Panc1 (cell line): ENCODE results near the gene HHAT. TPM values are rescaled to one million over a fixed set of nuclear protein-coding genes. Genes with fewer than 3 reads are reported as not detected.

Source experiments
- ATAC-seq: fragments of 200-7000 bp; cut with Tn5 transposase; 2 replicates; pipeline ENCODE4 v1.9.1; 2020; ENCODE audit warnings: mild to moderate bottlenecking, moderate library complexity
- BruUV-seq: library from RNA; stranded (reverse); fragments of 400-500 nt; replicated peaks from 2 replicates; lab custom pipeline; 2021; lab: Mats Ljungman, UMichigan
- CTCF ChIA-PET: fragments of 300-600 bp; sonication (Branson Sonifier 250); formaldehyde crosslinking; loops from one replicate; lab custom pipeline; 2022; ENCODE audit warnings: antibody characterized with exemption; lab: Charles Lee
- POLR2A ChIA-PET: fragments of 300-600 bp; sonication (Branson Sonifier 250); formaldehyde crosslinking; loops from one replicate; lab custom pipeline; 2022; ENCODE audit warnings: antibody characterized with exemption; lab: Charles Lee
- DNase-seq: peaks from one replicate; pipeline ENCODE4 v3.0.0-alpha.2; 2010; ENCODE audit warnings: low read depth, low spot score
- H3K27ac ChIP-seq: 2 replicates; pipeline ENCODE4 v1.5.1; 2011; ENCODE audit warnings: mild to moderate bottlenecking, low read length, inconsistent platforms
- H3K27me3 ChIP-seq: fragments of 200-500 bp; sonication (Bioruptor generic); 2 replicates; pipeline ENCODE4 v1.6.0; 2014; ENCODE audit warnings: low read length, inconsistent platforms; ENCODE audit not compliant: control insufficient read depth, insufficient read depth
- H3K36me3 ChIP-seq: fragments of 200-500 bp; sonication (Bioruptor generic); 2 replicates; pipeline ENCODE4 v1.5.1; 2014; ENCODE audit warnings: inconsistent platforms, mild to moderate bottlenecking, low read length, moderate library complexity; ENCODE audit not compliant: control insufficient read depth, insufficient read depth
- H3K4me1 ChIP-seq: 2 replicates; pipeline ENCODE4 v1.5.1; 2011; ENCODE audit warnings: inconsistent platforms, mild to moderate bottlenecking, low read length, moderate library complexity; ENCODE audit not compliant: control insufficient read depth, insufficient read depth
- H3K4me3 ChIP-seq, 2 experiments: 2 replicates each; pipeline ENCODE4 v1.5.1; 2011 to 2012; ENCODE audit warnings: low read depth in 2 of 2, low read length in 2 of 2, mild to moderate bottlenecking in 2 of 2, inconsistent platforms in 1 of 2, moderate library complexity in 1 of 2
- H3K9me3 ChIP-seq: fragments of 200-500 bp; sonication (Bioruptor generic); 2 replicates; pipeline ENCODE4 v1.5.1; 2014; ENCODE audit warnings: low read depth, mild to moderate bottlenecking, inconsistent platforms, low read length, moderate library complexity; ENCODE audit not compliant: control insufficient read depth, insufficient read depth
- POLR2AphosphoS5 ChIP-seq: IDR thresholded peaks from 2 replicates; pipeline ENCODE4 v1.6.1; 2012; ENCODE audit warnings: mild to moderate bottlenecking, low read depth, low read length, moderate library complexity
- SIN3A ChIP-seq: IDR thresholded peaks from 2 replicates; pipeline ENCODE4 v1.6.1; 2012; ENCODE audit warnings: low read depth, mild to moderate bottlenecking, low read length, moderate library complexity, borderline replicate concordance; ENCODE audit not compliant: insufficient read depth
- TCF7L2 ChIP-seq: IDR thresholded peaks from 2 replicates; pipeline ENCODE4 v1.6.1; 2011; ENCODE audit warnings: mild to moderate bottlenecking, low read depth, low read length, inconsistent platforms
- in situ Hi-C: cut with HindIII; loops from 2 replicates; pipeline ENCODE4 v1.10.0; 2016; ENCODE audit warnings: low sequenced_read_pairs, low pct_unique_long_range_greater_than_20kb
- intact Hi-C: fragments of 100-400 bp; cut with micrococcal nuclease; formaldehyde crosslinking; loops from one replicate; pipeline ENCODE4 v1.10.0; 2022; ENCODE audit not compliant: unreplicated experiment
- total RNA-seq: library from RNA; stranded (reverse); gene quantifications from one replicate; pipeline ENCODE4 v1.2.1, GENCODE V29; 2021; ENCODE audit not compliant: unreplicated experiment
- TF ChIP-seq, protein P1 (sequence below), 2 experiments: IDR thresholded peaks; 2 replicates each; pipeline ENCODE4 v1.6.1; 2011 to 2012; ENCODE audit warnings: low read depth in 2 of 2, control low read depth in 1 of 2, low read length in 1 of 2, mild to moderate bottlenecking in 1 of 2, moderate library complexity in 1 of 2; ENCODE audit not compliant: insufficient read depth in 1 of 2
- TF ChIP-seq, protein P2 (sequence below): fragments of 450-650 bp; IDR thresholded peaks from 2 replicates; pipeline ENCODE4 v1.5.1; 2017; ENCODE audit warnings: mild to moderate bottlenecking

HHAT gene
- total RNA-seq, 1 experiment from 2014 or later = 2.3 TPM

DNA sequence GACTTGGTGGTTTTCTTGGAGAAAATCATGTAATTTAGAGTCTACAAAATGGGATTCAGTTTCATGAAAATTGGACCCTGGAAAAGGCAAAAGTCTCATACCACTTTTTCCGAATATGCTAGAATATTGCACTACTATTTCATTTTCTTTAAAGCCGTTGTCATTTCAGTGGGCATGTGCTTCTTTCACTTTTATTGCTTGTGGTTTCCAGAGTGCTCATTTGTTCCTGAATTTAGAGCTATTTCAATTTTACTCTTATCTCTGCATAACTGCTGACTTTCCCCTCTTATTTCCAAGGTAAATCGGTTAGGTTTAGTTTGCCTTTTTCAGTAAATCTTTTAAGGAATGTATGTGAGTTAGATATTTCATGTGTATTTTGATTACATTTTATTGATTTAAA lies 11.6 kb downstream of the HHAT start:
- in situ Hi-C loops (no loop called here), intact Hi-C loops (no loop called here)
- ChIA-PET POLR2A (no interaction called here), CTCF (interaction anchor here (0.6 kb wide), 1 partner anchor 34 kb away, joined by 4 read pairs; no protein-coding TSS in a partner anchor)
- no peaks in the 10 kb centered on the region for H3K27me3 ChIP-seq
- peaks cover 4% of the 10 kb centered on the region; the same call in 1 of the 2 replicates for H3K4me1 ChIP-seq
- H3K4me3 ChIP-seq = no peak overlapping the region
- TF ChIP-seq POLR2AphosphoS5 = no peak
- TF ChIP-seq, protein P1, sequence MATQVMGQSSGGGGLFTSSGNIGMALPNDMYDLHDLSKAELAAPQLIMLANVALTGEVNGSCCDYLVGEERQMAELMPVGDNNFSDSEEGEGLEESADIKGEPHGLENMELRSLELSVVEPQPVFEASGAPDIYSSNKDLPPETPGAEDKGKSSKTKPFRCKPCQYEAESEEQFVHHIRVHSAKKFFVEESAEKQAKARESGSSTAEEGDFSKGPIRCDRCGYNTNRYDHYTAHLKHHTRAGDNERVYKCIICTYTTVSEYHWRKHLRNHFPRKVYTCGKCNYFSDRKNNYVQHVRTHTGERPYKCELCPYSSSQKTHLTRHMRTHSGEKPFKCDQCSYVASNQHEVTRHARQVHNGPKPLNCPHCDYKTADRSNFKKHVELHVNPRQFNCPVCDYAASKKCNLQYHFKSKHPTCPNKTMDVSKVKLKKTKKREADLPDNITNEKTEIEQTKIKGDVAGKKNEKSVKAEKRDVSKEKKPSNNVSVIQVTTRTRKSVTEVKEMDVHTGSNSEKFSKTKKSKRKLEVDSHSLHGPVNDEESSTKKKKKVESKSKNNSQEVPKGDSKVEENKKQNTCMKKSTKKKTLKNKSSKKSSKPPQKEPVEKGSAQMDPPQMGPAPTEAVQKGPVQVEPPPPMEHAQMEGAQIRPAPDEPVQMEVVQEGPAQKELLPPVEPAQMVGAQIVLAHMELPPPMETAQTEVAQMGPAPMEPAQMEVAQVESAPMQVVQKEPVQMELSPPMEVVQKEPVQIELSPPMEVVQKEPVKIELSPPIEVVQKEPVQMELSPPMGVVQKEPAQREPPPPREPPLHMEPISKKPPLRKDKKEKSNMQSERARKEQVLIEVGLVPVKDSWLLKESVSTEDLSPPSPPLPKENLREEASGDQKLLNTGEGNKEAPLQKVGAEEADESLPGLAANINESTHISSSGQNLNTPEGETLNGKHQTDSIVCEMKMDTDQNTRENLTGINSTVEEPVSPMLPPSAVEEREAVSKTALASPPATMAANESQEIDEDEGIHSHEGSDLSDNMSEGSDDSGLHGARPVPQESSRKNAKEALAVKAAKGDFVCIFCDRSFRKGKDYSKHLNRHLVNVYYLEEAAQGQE (IDR thresholded peaks at IDR 0.05; ENCODE audit: insufficient read depth in 1 of 2, low read depth in 2 of 2, low read length in 1 of 2) = no peak
- no peak for TF ChIP-seq SIN3A
- no peak for TF ChIP-seq TCF7L2
- TF ChIP-seq, protein P2, sequence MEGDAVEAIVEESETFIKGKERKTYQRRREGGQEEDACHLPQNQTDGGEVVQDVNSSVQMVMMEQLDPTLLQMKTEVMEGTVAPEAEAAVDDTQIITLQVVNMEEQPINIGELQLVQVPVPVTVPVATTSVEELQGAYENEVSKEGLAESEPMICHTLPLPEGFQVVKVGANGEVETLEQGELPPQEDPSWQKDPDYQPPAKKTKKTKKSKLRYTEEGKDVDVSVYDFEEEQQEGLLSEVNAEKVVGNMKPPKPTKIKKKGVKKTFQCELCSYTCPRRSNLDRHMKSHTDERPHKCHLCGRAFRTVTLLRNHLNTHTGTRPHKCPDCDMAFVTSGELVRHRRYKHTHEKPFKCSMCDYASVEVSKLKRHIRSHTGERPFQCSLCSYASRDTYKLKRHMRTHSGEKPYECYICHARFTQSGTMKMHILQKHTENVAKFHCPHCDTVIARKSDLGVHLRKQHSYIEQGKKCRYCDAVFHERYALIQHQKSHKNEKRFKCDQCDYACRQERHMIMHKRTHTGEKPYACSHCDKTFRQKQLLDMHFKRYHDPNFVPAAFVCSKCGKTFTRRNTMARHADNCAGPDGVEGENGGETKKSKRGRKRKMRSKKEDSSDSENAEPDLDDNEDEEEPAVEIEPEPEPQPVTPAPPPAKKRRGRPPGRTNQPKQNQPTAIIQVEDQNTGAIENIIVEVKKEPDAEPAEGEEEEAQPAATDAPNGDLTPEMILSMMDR = no peak
- no TSS peak for BruUV-seq
- ATAC-seq (no peak), DNase-seq (no peak)
- no peaks in the 10 kb centered on the region for H3K36me3 ChIP-seq
- no peaks in the 10 kb centered on the region for H3K9me3 ChIP-seq
- H3K27ac ChIP-seq = no peak overlapping the region

DNA sequence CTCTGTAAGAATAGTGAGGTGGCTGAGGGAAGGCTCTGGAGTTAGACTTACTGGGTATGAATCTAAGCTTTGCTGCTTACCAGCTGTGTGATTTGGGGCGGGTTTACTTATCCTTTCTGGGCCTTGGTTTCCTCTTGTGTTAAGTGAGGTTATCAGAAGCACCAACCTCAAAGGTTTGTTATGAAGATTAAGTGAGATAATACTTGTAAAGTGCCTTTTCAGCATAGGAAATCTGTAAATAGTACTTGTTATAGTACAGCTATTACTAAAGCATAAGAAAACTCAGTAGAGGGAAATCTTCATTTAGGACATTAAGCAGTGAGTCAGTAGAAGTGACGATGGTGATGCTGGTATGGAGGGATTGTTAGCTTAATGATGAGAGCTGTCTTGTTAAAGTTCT lies 12.1 kb downstream of the HHAT start:
- BruUV-seq = no TSS peak
- DNase-seq = no peak
- ChIA-PET CTCF (interaction anchor here (0.6 kb wide), 1 partner anchor 33 kb away, joined by 4 read pairs; no protein-coding TSS in a partner anchor), POLR2A (no interaction called here)
- ATAC-seq = no peak
- H3K27me3 ChIP-seq = no peaks in the 10 kb centered on the region
- H3K36me3 ChIP-seq = no peaks in the 10 kb centered on the region
- in situ Hi-C loops (no loop called here), intact Hi-C loops (no loop called here)
- H3K4me1 ChIP-seq = peaks cover 4% of the 10 kb centered on the region; the same call in 1 of the 2 replicates
- H3K27ac ChIP-seq = no peak overlapping the region
- TF ChIP-seq, protein P2 = no peak
- TF ChIP-seq SIN3A (no peak), POLR2AphosphoS5 (no peak), TCF7L2 (no peak)
- TF ChIP-seq, protein P1 (IDR thresholded peaks at IDR 0.05; ENCODE audit: insufficient read depth in 1 of 2, low read depth in 2 of 2, low read length in 1 of 2) = no peak
- H3K9me3 ChIP-seq = no peaks in the 10 kb centered on the region
- no peak overlapping the region for H3K4me3 ChIP-seq
